Gastrocnemius medialis (tissue), 4 donors: ENCODE measurements around the gene IQCE.

Experiments
- POLR2A ChIP-seq, 2 donors: fragments of 450-650 bp; IDR thresholded peaks; one replicate each; pipeline ENCODE4 v1.6.1; 2017; ENCODE audit warnings: antibody characterized with exemption in 2 of 2, mild to moderate bottlenecking in 2 of 2, moderate library complexity in 2 of 2
- TF ChIP-seq, protein P1 (sequence below), 5 experiments: fragments of 450-650 bp in 3 of 5; fragments of 200-600 bp in 2 of 5; sonication (generic) in 2 of 5; IDR thresholded peaks in 4 of 5; conservative IDR thresholded peaks in 1 of 5; 1 replicate in 4 of 5; 2 replicates in 1 of 5; pipeline ENCODE4 v1.5.1; 2016 to 2019; ENCODE audit warnings: antibody characterized with exemption in 5 of 5, mild to moderate bottlenecking in 3 of 5, moderate library complexity in 3 of 5

DNA sequence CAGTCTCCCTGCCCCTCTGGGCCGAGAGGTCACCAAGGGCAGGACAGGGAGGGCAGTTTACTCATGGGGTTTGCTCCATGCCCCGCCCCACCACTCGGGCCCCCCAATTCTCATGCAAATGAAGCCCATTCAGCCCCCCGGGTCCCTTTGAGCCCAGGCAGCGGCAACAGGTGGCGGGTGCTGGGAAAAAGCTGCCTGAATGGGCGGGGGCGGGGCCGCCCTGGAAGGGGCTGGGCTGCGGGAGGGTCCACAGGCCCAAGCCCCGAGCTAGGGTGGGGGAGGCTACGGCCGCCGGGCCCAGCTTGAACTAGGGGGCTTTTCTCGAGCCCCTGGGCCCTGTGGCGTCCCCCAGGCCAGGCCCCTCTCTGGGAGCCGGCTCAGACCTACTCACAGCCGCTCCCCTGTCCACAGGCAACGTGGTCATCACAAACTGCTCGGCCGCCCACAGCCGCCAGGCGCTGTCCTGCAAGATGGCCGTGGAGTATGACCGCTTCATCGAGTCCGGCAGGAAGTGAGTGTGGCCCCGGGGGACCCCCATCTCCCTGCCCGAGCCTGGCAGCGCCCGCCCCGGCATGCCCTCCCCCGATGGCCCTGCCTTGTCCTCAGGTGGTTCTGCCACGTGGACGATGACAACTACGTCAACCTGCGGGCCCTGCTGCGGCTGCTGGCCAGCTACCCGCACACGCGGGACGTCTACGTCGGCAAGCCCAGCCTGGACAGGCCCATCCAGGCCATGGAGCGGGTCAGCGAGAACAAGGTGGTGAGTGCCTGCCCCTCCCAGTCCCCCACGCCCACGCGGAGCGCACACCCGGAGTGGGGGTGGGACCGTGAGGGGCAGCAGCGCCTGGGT, 33.7 kb upstream of the IQCE start:
- TF ChIP-seq POLR2A (IDR thresholded peaks at IDR 0.05) = no peak
- TF ChIP-seq, protein P1, sequence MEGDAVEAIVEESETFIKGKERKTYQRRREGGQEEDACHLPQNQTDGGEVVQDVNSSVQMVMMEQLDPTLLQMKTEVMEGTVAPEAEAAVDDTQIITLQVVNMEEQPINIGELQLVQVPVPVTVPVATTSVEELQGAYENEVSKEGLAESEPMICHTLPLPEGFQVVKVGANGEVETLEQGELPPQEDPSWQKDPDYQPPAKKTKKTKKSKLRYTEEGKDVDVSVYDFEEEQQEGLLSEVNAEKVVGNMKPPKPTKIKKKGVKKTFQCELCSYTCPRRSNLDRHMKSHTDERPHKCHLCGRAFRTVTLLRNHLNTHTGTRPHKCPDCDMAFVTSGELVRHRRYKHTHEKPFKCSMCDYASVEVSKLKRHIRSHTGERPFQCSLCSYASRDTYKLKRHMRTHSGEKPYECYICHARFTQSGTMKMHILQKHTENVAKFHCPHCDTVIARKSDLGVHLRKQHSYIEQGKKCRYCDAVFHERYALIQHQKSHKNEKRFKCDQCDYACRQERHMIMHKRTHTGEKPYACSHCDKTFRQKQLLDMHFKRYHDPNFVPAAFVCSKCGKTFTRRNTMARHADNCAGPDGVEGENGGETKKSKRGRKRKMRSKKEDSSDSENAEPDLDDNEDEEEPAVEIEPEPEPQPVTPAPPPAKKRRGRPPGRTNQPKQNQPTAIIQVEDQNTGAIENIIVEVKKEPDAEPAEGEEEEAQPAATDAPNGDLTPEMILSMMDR (IDR thresholded peaks at IDR 0.05 in 4 of 5, conservative IDR thresholded peaks at IDR 0.05 in 1 of 5) = no peak
